ENCODE data around the gene COG1. TPM values are rescaled to one million over a fixed set of nuclear protein-coding genes. Genes with fewer than 3 reads are reported as not detected.

The COG1 gene
- total and polyA plus RNA-seq, 9 of the 15 experiments (the other 6 are each of a cell fraction or from before 2014, with no cell fraction given) = 9.5 to 26.8 (median 12.9) TPM

GRCh38 chr17:73226556-73227172, 33.8 kb downstream of the COG1 start:
- BruUV-seq (replicated peaks) = no TSS peak
- peak overlapping the region in 1 of 2 experiments; percentile 50; a peak in 1 of 4 replicates for H3K9ac ChIP-seq (ENCODE audit: insufficient read depth in 1 of 2, low read depth in 2 of 2, low read length in 2 of 2)
- no peaks in the 10 kb centered on the region for H3K9me3 ChIP-seq (replicated peaks; ENCODE audit: control insufficient read depth, insufficient read depth, low read depth, low read length)
- H3K4me3 ChIP-seq = no peak overlapping the region
- ChIA-PET POLR2A (interaction anchor here (1.4 to 3.1 kb wide), 4 partner anchors 9 to 26 kb away, joined by 6 to 16 read pairs (median 7); no protein-coding TSS in a partner anchor), CTCF (ENCODE audit: low intra/inter-chr PET ratio) (interaction anchor here (0.6 kb wide), 1 partner anchor 34 kb away, joined by 4 read pairs; no protein-coding TSS in a partner anchor)
- no peak for ATAC-seq
- no peak for FAIRE-seq
- no peaks in the 10 kb centered on the region for H3K9me1 ChIP-seq (ENCODE audit: control insufficient read depth, insufficient read depth, low read length)
- H3K27ac ChIP-seq (ENCODE audit: extremely low read depth, low read depth, low read length) = peak overlapping the region; percentile 73; the same call in 2 of the 3 replicates
- H3K4me1 ChIP-seq (replicated peaks in 1 of 2; ENCODE audit: control insufficient read depth in 2 of 2, insufficient read depth in 2 of 2, low read length in 2 of 2) = peaks cover 15 to 43% of the 10 kb centered on the region in 2 experiments
- peaks cover 27% of the 10 kb centered on the region for H3K36me3 ChIP-seq (ENCODE audit: control insufficient read depth, insufficient read depth, low read length)
- peaks cover 16% of the 10 kb centered on the region; the same call in 1 of the 2 replicates for H4K20me1 ChIP-seq (replicated peaks; ENCODE audit: control insufficient read depth, insufficient read depth, low read length)
- DNase-seq (ENCODE audit: extremely low read depth in 1 of 4, low spot score in 3 of 4) = no peak
- H3K4me2 ChIP-seq (ENCODE audit: insufficient read depth, low read length) = no peak overlapping the region
- in situ Hi-C loops (cut with MboI) (no loop called here), intact Hi-C loops (cut with micrococcal nuclease) (no loop called here)
- 54% methylated on average over 3 of the region's 3 CpGs for WGBS (ENCODE audit: insufficient coverage, low coverage, missing lambda C conversion rate)
- no peak overlapping the region for H2AFZ ChIP-seq (ENCODE audit: low read depth, low read length)
- TF ChIP-seq PTRF (tag; IDR thresholded peaks at IDR 0.05) = no peak
- TF ChIP-seq CREB3L1 (IDR thresholded peaks at IDR 0.05; ENCODE audit: borderline replicate concordance, low read depth) = no peak
- no peak for TF ChIP-seq CBX8 (IDR thresholded peaks at IDR 0.05; ENCODE audit: borderline replicate concordance, extremely low read depth, low read depth, low read length, poor library complexity, severe bottlenecking)
- TF ChIP-seq HNRNPH1 (optimal IDR thresholded peaks at IDR 0.05; ENCODE audit: low read depth, low read length) = no peak
- TF ChIP-seq TAL1 (IDR thresholded peaks at IDR 0.05) = no peak
- no peak for TF ChIP-seq U2AF1 (optimal IDR thresholded peaks at IDR 0.05; ENCODE audit: low read depth, low read length)
- no peak for TF ChIP-seq ZNF41 (CRISPR knock-in tag; conservative IDR thresholded peaks at IDR 0.05)
- no peak for TF ChIP-seq ZNF354B (CRISPR knock-in tag; IDR thresholded peaks at IDR 0.05)
- TF ChIP-seq SRSF7 (optimal IDR thresholded peaks at IDR 0.05; ENCODE audit: low read depth, low read length) = no peak
- peaks cover 88% of the 10 kb centered on the region for H3K79me2 ChIP-seq (ENCODE audit: control insufficient read depth, insufficient read depth, low read length)
- H3K27me3 ChIP-seq (ENCODE audit: control insufficient read depth in 2 of 2, insufficient read depth in 2 of 2, low read length in 2 of 2) = no peaks in the 10 kb centered on the region

All from K562 (cell line).